ENCODE measurements around the gene ANHX.

The ANHX gene

DNA sequence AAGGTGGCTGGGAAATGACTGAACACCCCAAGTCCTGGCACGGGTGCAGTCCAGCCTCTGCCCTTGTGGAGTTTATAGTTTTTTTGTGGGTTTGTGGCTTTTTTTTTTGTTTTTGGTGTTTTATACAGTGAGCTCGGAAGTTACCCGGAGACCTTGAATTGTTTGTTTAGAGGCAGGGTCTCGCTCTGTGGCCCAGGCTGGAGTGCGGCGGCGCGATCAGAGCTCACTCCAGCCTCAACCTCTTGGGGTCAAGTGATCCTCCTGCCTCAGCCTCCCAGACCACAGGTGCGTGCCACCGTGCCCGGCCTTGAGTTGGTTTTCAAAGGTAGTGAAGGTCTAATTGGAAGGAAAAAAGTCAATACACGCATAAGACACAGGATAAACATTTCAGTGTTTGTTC lies 879 bp upstream of the ANHX start:
- peaks cover 0 to 19% (median 0%) of the 10 kb centered on the region in 3 donors for H3K9me3 ChIP-seq
- peaks cover 0 to 15% of the 10 kb centered on the region in 2 donors for H3K27me3 ChIP-seq
- no peaks in the 10 kb centered on the region for H3K4me1 ChIP-seq
- peak in 1 of 2 donors; percentile 13 for DNase-seq
- TF ChIP-seq, protein P1, sequence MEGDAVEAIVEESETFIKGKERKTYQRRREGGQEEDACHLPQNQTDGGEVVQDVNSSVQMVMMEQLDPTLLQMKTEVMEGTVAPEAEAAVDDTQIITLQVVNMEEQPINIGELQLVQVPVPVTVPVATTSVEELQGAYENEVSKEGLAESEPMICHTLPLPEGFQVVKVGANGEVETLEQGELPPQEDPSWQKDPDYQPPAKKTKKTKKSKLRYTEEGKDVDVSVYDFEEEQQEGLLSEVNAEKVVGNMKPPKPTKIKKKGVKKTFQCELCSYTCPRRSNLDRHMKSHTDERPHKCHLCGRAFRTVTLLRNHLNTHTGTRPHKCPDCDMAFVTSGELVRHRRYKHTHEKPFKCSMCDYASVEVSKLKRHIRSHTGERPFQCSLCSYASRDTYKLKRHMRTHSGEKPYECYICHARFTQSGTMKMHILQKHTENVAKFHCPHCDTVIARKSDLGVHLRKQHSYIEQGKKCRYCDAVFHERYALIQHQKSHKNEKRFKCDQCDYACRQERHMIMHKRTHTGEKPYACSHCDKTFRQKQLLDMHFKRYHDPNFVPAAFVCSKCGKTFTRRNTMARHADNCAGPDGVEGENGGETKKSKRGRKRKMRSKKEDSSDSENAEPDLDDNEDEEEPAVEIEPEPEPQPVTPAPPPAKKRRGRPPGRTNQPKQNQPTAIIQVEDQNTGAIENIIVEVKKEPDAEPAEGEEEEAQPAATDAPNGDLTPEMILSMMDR (IDR thresholded peaks at IDR 0.05) = no peak
- no peaks in the 10 kb centered on the region for H3K36me3 ChIP-seq
- H3K27ac ChIP-seq = no peak overlapping the region
- no peak overlapping the region for H3K4me3 ChIP-seq
- intact Hi-C loops (cut with DNase I; ENCODE audit: low total_unique reads) = no loop called here

DNA sequence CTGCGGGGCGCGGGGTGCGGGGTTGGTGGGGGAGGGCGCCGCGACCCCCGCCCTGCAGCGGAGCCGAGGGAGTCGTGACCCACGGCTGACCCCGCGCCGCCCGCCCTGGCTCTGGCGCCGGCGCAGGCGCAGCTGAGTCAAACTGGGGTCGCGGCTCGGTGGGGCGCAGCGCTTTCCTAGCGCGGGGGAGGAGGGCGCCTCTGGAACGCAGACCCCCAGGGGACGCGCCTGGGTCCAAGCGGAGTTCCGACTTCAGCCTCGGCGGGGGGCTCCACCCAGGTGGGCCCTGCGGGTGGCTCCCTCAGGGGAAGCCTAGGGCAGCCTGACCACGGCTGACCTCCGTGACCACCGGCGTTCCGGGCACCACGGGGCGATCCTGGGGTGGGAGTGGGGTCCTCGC lies 467 bp upstream of the ANHX start:
- H3K36me3 ChIP-seq = no peaks in the 10 kb centered on the region
- intact Hi-C loops (cut with DNase I; ENCODE audit: low total_unique reads) = no loop called here
- H3K27me3 ChIP-seq = peaks cover 0 to 15% of the 10 kb centered on the region in 2 donors
- no peak overlapping the region for H3K4me3 ChIP-seq
- peaks cover 0 to 19% (median 3%) of the 10 kb centered on the region in 3 donors for H3K9me3 ChIP-seq
- H3K4me1 ChIP-seq = no peaks in the 10 kb centered on the region
- DNase-seq = peak in 1 of 2 donors; percentile 23
- TF ChIP-seq, protein P1 (IDR thresholded peaks at IDR 0.05) = no peak
- H3K27ac ChIP-seq = no peak overlapping the region

DNA sequence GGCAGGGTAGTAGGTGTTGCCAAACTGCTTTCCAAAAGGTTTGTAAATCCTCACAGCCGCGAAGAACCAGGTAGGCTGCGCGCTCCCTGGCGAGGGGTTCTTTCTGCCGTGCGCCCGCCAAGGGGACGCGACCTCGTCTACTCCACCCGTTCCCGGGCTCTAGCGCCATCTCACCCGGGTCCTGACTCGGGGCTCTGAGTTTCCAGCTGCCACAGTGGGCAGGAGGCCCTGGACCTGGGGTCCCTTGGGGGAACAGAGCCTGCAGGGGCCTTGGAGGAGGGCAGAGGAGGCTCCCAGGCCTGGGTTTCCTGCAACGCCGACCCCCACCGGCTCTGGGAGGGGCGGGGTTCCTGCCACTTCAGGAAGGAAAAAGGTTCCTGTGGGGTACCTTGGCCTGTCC lies 706 bp downstream of the ANHX start:
- Histone ChIP-seq H3K4me1 (no peaks in the 10 kb centered on the region), H3K4me3 (no peak overlapping the region), H3K27ac (no peak overlapping the region), H3K36me3 (no peaks in the 10 kb centered on the region), H3K27me3 (peaks cover 0 to 15% of the 10 kb centered on the region in 2 donors), H3K9me3 (peaks cover 0 to 19% (median 4%) of the 10 kb centered on the region in 3 donors)
- intact Hi-C loops (cut with DNase I; ENCODE audit: low total_unique reads) = no loop called here
- no peak for DNase-seq
- TF ChIP-seq, protein P1 (IDR thresholded peaks at IDR 0.05) = no peak

DNA sequence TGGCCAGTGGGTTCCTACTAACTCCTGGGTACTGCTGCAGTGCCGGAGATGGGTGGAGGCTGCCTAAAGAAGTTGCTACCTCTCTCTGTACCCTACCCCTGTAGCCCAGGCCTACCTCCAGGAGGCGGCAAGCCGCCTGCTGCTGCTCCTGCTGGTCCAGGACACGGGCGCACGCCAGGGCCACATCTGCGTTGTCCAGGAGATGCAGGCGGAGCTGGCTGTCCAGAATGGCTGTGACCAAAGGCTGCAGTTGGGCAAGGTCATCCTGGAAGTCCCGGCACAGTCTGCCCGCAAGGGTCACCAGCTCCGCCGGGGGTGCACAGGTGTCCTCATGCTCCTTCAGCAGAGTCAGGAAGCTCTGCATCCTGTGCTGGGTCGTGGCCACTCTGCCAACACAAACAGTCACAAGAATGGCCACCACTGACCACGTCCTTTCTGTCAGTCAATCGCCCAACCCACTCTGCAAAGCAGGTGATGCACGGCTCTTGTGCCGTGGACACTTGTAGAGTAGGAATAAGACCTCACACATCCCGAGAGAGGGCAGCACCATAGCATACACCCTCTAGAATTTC lies 1.6 kb downstream of the ANHX start:
- intact Hi-C loops (cut with DNase I; ENCODE audit: low total_unique reads) = no loop called here
- H3K9me3 ChIP-seq = peaks cover 0 to 19% (median 4%) of the 10 kb centered on the region in 3 donors
- no peak overlapping the region for H3K27ac ChIP-seq
- peak in 1 of 2 donors; percentile 48 for DNase-seq
- no peaks in the 10 kb centered on the region for H3K36me3 ChIP-seq
- TF ChIP-seq, protein P1 (IDR thresholded peaks at IDR 0.05) = no peak
- H3K4me1 ChIP-seq = no peaks in the 10 kb centered on the region
- H3K27me3 ChIP-seq = peaks cover 0 to 11% of the 10 kb centered on the region in 2 donors
- no peak overlapping the region for H3K4me3 ChIP-seq

DNA sequence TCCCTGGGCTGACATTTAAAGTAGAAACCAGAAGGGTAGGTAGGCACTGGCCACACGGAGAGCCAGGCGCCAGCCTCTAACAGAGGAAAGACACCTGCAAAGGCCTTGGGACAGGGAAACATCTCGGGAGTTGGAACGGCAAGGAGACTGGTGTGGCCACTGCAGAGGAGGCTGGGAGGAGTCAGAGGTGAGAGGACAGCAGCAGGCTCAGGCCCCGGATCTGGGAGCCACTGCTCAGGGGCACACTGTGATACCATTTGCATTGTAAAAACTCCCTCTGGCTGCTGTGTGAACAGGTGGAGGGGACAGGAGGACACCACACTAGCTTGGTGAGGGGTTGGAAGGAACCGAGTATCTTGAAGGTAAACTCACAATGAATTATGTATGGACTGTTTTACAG lies 2.7 kb downstream of the ANHX start:
- H3K36me3 ChIP-seq = no peaks in the 10 kb centered on the region
- no peaks in the 10 kb centered on the region for H3K4me1 ChIP-seq
- H3K9me3 ChIP-seq = peaks cover 0 to 19% (median 4%) of the 10 kb centered on the region in 3 donors
- H3K4me3 ChIP-seq = no peak overlapping the region
- intact Hi-C loops (cut with DNase I; ENCODE audit: low total_unique reads) = no loop called here
- H3K27ac ChIP-seq = no peak overlapping the region
- no peak for DNase-seq
- H3K27me3 ChIP-seq = peaks cover 0 to 11% of the 10 kb centered on the region in 2 donors
- TF ChIP-seq, protein P1 (IDR thresholded peaks at IDR 0.05) = no peak
